NCI-H2196 (cell line): ENCODE data around the gene SLC12A7.
"Not testable (repeated sequence)": the region's sequence is repeated elsewhere in the genome, so short reads cannot be mapped to it uniquely, and the experiment has no call there.

Experiments used
- DNase-seq: peaks from one replicate; lab custom pipeline; 2025; ENCODE audit not compliant: unreplicated experiment; lab: John Stamatoyannopoulos, UW

Gene SLC12A7

DNA sequence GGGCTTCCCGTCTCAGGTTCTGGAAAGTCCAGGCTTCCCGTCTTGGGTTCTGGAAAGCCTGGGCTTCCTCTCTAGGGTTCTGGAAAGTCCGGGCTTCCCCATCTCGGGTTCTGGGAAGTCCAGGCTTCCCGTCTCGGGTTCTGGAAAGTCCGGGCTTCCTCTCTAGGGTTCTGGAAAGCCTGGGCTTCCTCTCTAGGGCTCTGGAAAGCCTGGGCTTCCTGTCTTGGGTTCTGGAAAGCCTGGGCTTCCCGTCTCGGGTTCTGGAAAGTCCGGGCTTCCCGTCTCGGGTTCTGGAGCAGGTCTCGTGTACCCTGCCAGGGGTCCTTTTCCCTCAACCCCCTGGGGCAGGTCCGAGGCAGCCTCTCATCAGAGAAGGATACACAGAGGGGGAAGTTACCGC is 28.8 kb downstream of the SLC12A7 start:
- not testable (repeated sequence) for DNase-seq

- no peak for DNase-seq
Measured at GRCh38 chr5:1081519-1081918, 30.3 kb downstream of the SLC12A7 start.

GRCh38 chr5:1080432-1080831 is 31.4 kb downstream of the SLC12A7 start:
- DNase-seq: no peak

- DNase-seq: no peak
Measured at GRCh38 chr5:1079961-1080360, 31.9 kb downstream of the SLC12A7 start.

DNA sequence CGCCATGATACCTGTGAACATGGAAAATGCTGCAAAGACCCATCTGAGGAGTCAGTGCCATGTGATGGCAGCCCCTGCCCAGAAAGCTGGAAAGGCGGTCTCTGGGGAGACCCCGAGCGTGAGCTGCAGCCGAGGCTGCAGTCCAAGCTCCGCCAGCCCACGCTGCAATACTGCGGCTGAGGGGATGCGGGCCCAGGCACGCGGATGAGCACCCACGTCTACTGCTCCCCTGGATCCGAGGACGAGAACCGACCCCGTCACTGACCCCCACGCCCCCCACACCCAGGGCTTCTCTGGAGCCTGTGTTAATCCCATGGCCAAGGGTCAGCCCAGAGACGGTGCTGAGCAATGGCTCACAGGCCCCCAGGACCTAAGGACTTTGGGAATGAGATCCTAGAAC is 32.4 kb downstream of the SLC12A7 start:
- no peak for DNase-seq

DNA sequence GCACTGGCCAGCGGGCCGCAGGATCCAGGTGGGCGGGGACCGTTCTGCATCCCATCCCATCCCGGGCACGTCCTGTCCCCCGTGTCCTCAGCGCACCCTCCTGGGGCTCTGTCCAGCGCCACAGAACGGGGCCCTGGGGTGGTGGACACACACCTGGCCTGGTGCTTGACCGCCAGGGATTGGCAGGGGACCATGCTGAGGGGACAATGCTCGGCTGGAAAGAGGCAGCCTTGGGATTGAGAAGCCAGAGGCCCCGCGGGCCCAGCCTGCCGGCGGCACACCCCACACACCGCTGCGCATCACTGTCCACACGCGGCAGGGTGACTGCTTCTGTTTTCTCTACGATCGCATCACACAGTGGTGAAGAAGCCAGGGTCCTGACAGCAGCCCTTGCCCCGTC is 33.0 kb downstream of the SLC12A7 start:
- no peak for DNase-seq

- DNase-seq: no peak
Measured at GRCh38 chr5:1078206-1078605, 33.7 kb downstream of the SLC12A7 start.

DNA sequence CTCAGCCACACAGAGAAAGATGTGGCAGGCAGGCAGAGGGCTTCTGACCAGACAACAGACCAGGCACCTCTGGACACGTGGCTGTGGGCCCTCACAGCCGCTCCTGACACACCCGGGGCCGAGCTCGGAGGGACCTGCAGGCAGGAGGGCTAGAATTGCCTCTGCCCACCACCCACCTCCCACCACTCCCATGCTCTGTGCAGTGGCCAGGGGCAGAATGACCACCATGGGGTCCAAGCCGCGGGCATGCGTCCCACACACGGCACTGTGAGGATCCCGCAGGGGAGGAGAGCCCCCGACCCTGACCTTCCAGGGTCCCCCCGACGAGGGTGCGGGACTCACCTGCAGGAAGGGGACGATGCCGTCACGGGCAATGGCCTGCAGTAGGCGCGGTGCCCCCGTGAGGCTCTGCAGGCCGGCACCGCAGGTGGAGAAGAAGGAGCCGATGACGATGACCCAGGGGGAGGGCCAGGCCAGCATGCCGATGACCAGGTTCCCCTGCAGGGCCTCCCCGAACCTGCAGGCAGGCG is 34.3 kb downstream of the SLC12A7 start:
- DNase-seq: no peak

DNA sequence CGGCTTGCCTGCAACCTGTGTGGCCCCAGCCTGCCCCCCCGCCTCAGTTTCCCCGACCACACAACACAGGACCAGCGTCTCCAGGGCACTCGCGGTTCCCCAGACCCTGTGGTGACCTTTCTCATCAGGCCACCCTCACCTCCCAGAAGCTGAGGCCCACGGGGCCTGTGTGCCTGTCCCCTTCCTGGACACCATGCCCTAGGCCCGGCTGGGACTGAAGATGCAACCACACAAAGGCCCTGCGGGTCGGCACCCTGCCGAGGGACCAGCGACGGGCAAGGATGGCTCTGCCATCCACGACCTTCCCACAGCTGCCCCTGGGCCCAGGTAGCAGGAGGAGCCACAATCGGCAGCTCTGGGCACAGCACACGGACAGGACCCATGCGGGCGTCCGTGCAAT is 34.8 kb downstream of the SLC12A7 start:
- no peak for DNase-seq

- no peak for DNase-seq
Measured at GRCh38 chr5:1076406-1076805, 35.5 kb downstream of the SLC12A7 start.

GRCh38 chr5:1075931-1076330 is 35.9 kb downstream of the SLC12A7 start:
- DNase-seq: no peak

- no peak for DNase-seq
Measured at GRCh38 chr5:1075555-1075881, 36.3 kb downstream of the SLC12A7 start.

DNA sequence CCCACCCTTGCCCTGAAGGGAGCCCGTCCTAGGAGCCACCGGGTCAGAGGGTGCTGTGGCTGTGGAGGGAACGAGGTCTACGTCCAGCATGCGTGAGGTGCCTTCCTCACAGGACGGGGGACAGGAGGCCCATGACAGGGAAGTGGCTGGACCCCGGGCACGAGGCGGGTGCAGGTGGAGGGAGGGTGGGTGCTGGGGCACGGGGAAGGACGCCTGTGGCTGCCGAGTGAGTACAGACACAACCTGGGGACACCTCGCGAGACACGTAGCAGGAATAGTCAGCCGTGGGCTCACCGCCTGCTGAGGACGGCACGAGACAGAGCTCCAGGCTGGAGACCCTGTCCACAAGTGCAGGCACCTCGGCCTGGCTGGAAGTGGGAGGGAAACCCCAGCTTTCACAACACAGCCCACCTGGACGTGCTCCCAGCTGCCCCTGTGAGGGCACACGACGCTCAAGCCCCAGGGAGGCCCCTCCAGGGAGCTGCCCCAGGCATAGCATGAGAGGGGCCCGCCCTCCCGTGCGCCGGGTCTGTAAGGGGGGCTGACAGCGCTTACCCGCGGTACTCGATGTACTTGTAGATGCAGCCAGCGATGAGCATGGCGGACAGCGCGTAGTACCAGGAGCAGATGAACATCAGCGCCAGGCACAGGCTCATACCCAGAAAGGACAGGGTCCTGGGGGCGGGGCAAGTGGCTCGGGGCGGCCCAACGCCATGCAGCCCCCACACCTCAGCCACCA is 36.9 kb downstream of the SLC12A7 start:
- no peak for DNase-seq

- no peak for DNase-seq
Measured at GRCh38 chr5:1074226-1074625, 37.6 kb downstream of the SLC12A7 start.

DNA sequence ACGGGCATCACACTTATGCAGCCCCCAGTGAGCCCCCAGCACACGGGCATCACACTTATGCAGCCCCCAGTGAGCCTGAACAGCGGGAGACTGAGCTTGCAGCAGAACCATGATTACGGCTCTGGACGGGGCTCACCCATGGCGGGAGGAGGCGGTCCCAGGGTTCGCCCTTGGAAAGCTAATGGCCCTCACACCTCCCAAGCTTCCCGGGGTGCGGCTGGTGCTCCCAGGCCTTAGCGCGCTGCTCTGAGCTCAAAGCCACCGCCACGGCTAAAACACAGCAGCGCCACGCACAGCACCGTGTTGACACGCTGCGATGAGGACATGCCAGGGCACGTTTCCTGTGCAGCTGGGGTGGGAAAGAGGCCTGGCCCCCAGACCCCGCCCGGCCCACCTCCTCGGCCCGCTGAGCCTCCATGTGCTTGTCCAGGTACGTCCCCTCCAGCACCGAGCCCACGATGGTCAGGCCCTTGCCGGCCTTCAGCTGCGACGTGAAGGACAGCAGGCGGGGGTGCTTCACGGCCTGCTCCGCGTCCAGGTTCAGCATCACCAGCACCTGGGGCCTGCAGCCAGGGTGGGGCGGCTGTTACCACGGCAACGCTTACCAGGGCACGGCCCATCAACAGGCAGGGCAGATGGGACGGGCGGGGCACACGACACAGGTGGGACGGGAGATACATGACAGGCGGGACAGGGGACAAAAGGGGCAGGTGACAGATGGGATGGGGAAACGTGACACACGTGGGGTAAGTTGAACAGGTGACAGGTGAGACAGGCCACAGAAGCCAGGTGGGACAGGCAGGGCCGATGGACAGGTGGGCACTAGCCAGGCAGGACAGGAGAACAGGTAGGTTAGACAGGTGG is 38.4 kb downstream of the SLC12A7 start:
- DNase-seq: no peak

DNA sequence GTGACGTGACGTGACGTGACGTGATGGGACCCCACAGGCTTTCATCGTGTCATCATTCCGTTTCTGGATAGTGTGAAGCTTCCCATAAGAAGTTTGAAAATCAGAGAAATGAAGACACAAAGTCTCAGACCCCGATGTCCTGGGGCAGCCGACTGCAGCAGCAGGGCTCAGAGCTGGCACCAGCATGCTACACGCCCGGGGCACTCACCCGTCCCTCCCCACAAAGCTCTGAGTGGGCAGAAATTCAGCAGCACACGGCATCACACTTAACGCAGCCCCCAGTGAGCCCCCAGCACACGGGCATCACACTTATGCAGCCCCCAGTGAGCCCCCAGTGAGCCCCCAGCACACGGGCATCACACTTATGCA is 42.2 kb downstream of the SLC12A7 start:
- no peak for DNase-seq

DNA sequence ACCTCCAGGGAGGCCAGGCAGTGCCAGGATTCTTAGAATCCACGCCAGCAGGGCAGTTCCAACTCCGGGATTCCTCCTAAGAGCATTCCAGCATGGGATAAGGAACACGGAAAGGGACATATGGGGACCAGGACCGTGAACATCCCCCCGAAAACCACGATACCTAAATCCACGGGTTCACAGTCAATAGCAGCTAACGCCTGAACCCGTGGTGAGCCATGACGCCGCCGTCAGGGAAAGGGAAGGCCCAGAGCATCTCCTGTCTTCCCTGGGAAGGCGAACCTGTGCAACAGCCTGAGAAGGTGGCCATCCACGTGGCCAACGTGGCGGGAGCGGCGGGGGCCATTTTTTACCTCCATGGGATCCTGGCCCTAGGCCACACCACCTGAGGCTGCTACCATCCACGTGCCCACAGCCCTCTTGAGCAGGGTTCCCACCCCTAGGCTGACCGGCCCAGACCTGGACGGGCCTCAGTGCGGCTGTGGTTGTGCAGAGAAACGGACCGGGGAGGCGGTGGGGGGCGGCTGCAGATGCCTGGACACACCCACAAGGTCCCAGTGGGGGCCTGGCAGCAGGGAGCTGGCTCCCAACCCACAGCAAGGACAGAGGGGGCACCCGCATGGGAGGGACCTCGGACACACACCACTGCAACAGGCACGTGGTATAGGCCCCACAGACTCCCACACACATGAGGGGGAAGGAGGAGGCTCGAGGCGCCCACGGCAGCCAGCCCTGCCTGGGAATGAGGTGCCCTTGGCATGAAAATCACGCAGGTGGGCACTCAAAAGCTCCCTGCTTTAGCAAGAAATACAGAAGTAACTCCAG is 42.8 kb downstream of the SLC12A7 start:
- DNase-seq: no peak

GRCh38 chr5:1068204-1068894 is 43.5 kb downstream of the SLC12A7 start:
- DNase-seq: no peak

DNA sequence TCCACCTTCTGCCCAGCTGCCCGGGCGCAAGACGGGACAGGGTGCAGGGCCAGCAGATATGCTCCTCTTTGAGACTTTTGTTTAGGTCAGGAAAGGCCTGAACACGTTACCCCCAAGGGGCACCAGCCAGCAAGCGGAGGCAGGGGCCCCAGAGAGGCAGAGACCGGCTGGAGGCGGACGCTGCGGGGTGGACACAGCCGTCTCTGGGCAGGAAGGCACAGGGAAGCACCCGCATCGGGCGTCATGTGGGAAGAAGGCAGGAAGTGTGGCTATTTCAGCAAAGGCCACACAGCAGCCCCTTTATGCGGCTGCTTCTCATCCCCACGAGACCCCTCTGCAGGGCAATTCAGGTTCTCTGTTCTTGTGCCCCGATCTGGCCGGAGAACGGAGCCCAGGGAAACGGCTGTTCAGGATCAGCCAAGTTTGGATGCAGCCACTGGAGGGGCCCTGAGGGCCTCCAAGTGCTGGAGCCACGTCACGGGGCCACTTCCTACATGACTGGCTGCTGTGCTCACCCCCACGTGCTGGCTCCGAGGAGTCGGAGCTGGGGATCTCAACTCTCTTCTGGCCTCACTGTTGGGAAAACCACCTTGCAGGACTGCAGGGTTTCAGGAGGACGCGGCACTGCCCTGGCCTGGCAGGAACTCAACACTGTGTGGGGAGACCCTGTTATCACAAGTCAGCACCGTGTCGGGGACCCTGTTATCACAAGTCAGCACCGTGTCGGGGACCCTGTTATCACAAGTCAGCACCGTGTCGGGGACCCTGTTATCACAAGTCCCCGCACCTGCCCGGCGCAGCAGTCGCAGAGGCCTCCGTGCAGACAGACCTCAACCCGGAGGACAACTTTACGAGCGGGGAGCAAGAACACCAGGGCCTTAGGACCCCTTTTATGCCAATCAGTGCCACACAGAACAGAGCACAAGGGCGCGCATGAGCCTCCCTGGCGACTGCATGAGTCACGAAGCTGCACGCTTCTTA is 44.4 kb downstream of the SLC12A7 start:
- DNase-seq: no peak

DNA sequence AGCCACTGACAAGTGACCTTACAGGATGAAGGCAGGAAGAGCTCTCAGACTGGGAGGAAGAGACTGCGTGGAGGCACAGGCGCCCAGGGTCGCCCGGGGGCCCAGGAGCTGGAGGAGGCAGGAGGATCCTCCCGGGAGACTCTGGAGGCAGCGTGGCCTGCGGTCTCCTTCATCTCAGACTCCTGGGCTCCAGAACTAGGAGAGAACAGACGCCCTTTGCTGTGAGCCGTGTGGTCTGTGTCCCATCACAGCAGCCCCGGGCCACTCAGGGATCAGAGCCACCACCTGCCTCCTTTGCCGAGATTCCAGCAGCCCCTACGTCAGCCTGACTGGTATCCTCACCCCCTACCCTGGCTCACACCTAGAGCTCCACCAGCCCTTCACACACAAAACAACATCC is 45.2 kb downstream of the SLC12A7 start:
- DNase-seq: no peak
